ENCODE results near the gene CHRNB2.

CHRNB2 gene

DNA sequence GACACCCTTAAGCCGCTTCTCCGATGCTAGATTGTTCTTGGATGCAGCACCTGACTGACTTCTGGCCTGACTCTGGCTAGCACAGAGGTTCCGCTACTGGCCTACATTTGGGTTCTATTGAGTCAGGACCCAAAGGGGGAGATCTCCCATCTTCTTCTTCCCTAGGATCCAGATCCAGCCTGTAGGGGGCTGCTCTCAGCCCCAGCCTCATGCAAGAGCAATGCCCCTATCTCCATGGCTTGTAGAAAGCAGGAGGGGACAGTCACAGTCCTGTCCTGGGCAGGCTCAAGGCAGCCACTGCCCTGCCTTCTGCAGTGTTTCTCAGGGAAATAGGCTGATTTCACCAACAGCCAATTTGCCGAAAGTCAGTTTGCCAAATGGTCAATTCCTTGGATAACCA, 46.7 kb downstream of the CHRNB2 start:
- no peak for DNase-seq

DNA sequence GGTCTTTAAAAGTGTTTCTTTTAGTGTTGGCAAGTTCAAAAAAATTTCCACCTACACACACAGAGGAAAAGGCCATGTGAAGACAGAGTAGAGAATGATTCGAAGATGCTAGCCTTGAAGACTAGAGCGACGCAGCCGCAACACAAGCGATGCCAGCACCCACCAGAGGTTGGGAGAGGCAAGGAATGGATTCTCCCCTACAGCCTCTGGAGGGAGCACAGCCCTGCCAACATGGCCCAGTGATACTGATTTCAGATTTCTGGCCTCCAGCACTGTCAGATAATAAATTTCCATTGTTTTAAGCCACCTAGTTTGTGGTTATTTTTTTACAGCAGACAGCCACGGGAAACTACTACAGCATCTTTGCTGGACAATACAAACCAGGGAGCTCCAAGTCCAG, 47.3 kb downstream of the CHRNB2 start:
- DNase-seq, result no peak

DNA sequence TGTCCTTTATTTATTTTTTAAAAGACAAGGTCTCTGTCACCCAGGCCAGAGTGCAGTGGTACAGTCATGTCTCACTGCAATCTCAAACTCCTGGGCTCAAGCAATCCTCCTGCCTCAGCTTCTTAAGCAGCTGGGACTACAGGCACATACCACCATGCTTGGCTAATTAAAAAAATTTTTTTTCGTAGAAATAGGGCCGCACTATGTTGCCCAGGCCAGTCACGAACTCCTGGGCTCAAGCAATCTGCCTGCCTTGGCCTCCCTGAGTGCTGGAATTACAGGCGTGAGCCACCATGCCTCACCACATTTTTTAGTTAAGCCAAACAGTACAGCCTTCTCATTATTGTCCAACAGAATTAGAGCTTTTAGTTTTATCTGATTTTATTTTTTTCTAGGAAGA, 47.8 kb downstream of the CHRNB2 start:
- no peak for DNase-seq

DNA sequence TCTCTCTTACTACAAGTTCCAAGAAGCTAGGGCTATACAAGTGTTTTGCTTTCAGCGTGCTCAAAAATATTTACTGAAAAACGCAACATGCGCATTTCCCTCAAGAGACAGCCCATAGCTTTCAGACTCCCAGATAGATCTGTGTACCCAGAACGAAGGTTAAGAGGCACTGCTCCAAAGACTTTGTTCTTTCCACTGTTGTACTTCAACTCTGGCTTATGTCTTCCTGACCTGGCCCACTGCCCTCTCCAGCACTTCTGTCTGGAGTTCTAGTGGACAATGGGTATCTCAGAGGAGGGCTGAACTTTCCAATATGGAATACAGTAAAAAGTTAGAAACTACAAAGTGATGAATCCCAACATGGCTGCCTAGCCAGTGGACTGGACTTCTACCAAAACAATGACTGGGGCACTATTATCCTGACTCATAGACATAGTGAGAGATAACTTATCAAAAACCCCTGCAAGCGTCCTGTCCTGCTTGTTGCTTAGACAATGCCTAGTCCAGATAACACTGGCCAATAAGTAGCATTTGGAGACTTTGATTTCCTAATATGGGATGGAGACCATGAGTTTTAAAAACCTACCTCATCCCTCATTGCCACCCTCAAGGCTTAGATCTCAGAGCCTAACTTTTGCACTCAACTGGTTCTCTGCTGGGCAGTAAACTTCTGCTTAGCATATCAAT, 49.2 kb downstream of the CHRNB2 start:
- DNase-seq, result no peak

DNA sequence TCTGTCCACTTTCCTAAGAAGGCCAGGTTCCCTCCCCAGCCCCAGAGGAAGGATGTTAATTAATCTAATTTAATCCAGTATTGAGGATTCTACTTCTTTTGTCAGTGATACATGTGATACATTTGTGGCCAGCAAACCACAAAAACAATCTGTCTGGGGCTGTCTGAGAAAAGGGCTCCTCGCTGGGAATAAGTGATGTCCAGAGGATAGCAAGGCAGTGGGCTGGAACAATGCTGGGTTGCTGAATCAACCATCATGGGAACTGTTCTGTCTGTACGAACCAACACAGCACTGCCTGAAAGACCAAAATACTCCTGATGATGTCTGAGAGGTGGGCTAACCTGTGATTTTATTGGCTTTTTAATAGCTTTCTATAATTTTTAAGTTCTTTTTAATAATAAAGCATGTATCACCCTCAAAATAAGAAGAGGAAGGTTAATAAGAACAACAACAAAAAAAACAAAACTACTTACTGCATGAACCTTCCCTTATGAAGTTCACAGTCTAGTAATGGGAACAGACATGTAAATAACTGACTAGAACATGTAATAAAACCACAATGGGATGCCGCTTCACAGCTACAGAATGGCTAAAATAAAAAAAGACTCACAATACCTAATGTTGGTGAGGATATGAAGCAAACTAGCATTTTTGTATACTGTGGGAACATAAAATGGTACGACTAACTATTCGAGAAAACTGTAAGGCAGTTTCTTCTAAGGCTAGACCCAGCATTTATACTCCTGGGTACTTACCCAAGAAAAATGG, 51.8 kb downstream of the CHRNB2 start:
- DNase-seq, result no peak

DNA sequence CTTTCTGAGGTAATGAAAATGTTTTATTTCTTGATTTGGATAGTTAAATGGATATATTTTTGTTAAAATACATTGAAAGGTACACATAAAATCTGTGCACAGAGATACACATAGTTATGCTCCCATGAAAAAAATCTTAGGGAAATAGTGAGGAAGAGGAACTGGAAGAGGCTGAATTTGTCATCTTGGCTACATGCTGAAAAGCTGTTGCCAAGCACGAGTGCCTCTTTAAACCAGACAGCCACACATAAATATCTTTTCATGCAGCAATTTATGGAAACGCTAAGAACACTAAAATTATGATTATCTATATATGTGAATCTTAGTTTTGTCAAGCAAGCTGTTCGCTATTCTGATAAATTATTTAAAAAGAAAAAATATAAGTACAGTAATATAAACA, 53.2 kb downstream of the CHRNB2 start:
- DNase-seq, result no peak

DNA sequence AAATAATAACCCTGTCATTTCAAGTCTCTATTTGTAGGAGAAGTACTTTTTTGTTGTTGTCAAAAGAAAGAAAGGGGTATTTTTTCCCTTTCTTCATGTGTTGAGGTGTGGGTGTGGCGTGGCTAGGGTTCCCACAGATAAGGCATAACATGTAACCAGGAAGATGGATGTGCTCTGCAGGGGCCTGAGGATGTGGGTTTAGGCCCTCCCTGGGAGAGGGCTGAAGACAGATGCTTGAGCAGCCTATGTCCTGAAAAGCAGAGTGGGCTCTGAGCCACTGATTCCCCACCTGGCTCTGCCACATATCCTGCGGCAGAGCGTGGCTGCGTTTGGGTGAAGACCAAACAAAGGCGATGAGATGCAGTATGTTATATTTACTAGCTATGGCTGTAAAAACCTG, 54.3 kb downstream of the CHRNB2 start:
- DNase-seq, result no peak

DNA sequence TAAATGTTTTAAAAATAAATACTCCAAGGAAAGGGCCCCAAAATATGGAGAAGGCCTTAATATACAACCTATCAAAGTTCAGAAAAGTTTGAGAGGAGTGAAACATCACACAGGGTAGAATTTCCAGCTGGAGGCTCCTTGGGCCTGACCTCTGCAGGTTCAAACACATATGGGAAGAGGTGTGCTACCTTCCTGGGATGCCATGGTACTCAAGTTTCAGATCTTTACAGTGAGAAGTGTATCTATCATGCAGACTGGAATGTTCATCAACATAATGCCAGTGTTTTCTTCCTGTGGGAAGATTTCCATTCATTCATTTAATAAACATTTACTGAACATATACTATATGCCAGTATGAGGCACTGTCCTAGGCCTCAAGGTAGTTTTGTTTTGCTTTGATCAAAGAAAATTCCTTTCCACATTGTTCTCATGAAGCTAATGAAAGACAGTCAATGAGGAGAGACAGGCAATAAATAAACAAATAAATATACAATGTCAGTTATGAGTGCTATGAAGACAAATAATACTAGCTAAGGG, 55.0 kb downstream of the CHRNB2 start:
- no peak for DNase-seq

DNA sequence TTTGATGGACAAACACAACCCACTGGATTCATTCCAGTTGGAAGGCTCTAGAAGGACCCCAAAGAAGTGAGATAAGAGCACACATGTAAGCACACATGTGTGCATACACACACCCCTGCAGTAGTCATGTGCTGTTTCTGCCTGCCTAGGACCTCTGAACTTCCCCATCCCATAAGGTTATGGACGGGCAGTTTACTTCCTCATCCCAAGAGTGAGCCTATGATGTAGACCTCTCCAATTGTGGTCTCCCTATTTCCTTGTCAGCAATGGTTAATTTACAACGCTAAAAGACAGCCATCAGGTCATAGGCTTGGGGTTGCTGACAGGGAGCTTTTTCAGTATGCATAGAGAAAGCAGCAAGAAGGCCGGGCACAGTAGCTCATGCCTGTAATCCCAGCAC, 55.8 kb downstream of the CHRNB2 start:
- no peak for DNase-seq

DNA sequence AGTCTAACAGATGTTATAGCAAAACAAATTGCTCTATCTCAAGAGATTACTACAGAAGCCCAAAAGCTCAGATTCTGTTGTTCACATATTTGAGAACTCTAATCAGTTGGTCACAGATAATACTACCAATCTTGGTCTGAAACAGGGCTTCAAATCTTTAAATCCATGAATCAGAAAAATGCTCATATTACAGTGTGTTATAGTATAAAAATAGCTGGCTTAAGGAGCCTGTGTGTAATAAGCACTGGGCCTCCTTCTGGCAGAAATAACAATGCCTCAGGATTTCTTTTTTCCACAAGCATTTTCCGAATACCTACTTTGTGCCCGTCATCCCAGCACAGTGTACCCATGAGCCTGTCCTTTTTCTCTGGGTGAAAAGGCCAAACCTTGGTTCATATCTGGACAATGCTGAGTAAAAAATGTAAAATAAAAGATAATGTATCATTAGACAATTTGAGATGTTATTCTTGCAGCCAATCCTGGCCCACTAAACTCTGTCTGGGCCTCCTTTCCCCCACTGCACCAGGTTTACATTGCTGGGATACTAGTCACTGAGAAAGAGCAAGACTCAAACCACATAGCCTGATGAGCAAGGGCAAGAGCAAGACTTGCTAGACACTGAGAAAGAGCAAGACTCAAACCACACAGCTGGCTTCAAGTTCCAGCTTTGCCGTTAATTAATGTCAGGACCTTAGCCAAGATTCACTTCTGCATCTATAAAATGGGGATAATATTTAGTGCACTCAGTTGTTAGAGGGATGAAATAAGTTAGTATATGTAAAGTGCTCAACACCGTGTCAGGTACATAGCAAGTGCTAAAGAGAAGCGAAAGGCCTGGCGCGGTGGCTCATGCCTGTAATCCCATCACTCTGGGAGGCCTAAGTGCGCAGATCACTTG, 57.4 kb downstream of the CHRNB2 start:
- DNase-seq, result no peak

DNA sequence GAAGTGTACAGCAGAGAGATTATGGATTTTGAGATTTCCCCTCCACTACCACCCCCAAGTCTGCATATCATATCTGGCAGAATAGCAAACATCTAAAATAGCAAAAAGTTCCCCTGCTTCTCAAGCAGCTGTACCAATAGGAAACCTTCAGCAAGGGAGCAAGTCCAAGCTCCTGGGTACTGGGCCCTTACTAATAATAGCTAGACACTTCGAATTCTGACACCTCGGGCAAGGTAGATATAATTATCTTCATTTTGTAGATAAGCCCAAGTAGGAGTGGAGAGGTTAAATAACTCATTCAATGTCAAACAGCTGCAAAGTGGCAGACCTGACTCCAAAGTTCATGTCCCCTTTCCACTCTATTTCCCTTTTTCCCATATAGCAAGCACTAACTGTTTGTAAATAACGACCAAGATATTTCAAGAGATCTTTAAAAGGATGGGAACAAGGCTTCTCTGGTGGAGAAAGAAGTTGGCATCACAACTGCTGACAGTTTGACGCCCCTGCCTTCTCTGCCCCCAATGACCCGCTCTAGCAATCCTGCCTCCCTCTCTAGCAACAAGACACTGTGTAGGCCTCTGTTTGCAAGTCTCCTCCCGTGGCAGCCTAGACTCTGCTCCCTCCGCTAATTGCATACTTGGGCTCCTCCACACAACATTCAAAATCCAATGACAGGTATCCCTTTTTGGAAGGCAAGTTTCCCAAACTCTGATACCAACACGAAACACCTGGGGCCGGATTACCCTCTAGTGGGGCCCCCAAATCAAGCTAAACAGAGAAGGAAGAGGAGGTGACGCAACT, 59.1 kb downstream of the CHRNB2 start:
- peak; percentile 43 for DNase-seq

DNA sequence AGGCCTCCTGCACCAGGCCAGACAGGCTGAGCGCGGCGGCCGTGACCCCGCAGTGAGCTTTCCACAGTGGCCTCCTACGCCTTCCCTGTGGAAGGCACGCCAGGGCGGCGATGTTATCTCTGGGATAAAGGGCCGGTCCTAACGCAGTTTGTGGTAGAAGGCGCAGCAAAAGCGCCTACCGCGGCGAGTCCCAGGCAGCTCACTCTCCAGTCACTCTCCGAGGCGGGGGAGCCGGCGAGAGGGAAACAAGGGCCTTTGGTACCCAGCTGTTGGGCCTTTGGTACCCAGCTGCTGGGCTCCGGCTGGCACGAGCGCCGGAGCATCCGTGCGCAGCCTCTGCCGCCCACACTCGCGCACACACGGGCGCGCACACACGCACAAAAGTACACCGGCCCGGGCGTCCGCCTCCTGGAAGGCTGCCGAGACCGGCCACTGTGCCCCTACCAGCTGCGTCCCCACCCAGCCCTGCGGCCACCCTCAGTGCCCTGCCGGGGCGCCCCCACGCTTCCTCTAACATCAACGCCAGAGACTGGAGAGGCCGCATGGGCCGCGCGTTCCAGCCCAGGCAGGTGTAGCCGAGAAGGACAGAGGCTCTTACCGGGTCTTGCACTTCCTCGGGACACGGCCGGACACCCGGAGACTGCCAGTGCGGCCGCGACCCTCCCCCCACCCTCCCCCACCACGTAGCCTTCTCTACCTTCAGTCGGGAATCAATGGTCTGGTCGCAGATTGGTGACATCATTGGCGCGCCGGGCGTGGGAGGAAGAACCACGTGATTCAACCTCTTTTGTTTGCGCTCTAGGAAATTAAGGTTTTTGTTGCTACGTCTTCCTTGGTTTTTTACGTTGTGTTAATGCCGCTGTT, 59.9 kb downstream of the CHRNB2 start:
- DNase-seq, result peak; percentile 87

DNA sequence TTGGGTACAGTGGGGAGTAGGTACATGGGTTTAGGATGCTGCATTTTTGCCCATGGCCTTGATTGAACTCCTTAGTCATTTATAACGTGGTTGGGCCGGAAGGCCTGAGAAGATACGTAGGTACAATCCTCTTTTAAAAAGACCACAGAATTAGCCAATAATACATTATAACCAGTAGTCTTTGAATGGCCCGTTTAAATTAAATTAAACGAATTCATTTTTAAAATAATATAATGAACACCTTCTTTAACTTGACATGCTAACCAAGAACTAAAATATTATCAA, 60.5 kb downstream of the CHRNB2 start:
- DNase-seq, result no peak

DNA sequence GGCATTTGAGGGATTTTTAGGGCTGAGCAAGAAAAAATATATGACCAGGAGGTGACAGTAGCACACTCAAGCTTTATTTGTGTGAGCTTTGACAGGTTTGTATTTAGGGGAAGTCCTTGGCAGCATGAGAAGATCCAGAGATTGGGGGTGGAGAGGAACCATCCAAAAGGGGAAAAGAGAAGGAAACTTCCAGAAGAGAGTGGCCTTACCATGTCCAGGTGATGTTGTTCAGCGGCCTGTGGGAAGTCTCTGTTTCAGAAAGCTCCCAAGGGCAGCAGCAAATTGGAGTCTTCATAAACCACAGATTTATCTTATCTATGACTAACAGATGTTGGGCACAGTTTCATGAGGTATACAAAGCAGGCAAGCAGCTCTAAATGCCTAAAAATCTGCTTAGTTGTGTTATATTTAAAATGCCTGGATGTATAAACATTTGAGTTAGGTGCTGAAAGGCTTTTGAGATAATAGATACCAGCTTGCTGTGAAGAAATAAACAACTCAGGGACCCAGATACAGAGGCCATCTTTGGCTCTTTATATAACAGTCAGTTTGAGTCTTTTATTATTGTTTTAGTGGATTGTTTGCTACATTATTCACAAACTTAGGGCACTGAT, 61.6 kb downstream of the CHRNB2 start:
- no peak for DNase-seq
